ENCODE results near the gene PRX. TPM values are rescaled to one million over a fixed set of nuclear protein-coding genes. Genes with fewer than 3 reads are reported as not detected.
"Not testable (repeated sequence)": the region's sequence is repeated elsewhere in the genome, so short reads cannot be mapped to it uniquely, and the experiment has no call there.

Gene PRX
- total RNA-seq, 1 donor from 2014 or later: 1.3 TPM

DNA sequence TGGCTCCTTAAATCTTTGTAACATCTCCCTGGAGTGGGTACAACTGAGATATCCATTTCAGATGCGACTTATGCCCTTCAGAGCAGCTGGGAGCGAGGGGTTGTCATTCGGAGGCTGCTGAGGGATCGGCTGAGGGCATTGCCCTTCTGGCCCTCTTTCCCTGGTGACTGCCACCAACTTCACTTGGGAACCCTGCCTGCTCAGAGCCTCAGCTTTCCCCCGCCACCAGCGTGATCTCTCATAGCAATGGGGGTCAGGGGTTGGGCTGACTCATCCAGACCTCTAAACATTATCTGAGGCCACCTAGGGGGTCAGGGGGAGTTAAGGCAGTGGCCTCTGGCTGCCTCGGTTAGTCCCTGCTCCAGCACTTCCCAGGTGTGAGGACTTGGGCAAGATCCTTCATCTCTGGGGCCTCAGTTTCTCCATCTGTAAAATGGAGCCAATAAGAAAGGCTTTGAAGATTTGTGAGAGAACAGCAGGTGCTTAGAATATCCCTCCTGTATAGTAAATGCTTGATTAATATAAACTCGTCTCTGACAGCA, 1.1 kb downstream of the PRX start:
- TF ChIP-seq, protein P1, sequence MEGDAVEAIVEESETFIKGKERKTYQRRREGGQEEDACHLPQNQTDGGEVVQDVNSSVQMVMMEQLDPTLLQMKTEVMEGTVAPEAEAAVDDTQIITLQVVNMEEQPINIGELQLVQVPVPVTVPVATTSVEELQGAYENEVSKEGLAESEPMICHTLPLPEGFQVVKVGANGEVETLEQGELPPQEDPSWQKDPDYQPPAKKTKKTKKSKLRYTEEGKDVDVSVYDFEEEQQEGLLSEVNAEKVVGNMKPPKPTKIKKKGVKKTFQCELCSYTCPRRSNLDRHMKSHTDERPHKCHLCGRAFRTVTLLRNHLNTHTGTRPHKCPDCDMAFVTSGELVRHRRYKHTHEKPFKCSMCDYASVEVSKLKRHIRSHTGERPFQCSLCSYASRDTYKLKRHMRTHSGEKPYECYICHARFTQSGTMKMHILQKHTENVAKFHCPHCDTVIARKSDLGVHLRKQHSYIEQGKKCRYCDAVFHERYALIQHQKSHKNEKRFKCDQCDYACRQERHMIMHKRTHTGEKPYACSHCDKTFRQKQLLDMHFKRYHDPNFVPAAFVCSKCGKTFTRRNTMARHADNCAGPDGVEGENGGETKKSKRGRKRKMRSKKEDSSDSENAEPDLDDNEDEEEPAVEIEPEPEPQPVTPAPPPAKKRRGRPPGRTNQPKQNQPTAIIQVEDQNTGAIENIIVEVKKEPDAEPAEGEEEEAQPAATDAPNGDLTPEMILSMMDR (conservative IDR thresholded peaks at IDR 0.05; ENCODE audit: low read depth, low read length): no peak
- no peak overlapping the region for H3K4me3 ChIP-seq (ENCODE audit: low read depth, low read length)
- DNase-seq (ENCODE audit: low read depth): no peak

DNA sequence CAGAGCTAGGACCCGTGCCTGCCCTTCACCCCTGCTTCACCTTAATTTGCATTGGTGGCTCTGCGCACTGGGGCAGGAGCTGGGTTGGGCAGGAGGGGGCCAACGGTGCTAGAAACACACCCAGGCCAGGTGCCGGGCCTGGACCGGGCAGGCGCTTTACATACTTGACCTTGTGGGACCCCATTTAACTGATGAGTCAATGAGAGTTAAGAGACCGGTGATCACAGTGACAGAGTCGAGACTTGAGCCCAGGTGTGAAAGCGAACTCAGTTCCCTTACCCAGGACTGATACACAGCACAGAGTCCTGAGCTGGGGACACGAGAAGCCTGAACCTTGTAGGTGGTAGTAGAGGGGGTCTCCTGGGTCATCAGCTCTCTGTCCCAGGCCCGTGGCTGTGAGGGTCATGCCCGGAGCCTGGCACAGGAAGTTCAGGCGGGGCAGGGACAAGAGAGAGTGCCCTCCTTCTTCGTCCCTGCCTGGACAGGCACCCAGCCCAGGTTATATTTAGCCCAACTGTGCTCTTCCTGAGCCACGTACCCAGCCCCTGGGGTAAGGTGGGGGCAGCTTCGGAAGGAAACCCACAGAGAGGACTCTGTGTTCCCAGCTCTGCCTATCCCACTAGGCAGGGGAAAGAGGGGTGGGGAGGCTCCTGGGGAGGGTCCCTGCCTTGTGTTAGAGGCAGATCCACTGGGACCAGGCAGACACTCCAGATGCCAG, 1.9 kb downstream of the PRX start:
- TF ChIP-seq, protein P1 (conservative IDR thresholded peaks at IDR 0.05; ENCODE audit: low read depth, low read length): no peak
- DNase-seq (ENCODE audit: low read depth): no peak
- H3K4me3 ChIP-seq (ENCODE audit: low read depth, low read length): no peak overlapping the region

DNA sequence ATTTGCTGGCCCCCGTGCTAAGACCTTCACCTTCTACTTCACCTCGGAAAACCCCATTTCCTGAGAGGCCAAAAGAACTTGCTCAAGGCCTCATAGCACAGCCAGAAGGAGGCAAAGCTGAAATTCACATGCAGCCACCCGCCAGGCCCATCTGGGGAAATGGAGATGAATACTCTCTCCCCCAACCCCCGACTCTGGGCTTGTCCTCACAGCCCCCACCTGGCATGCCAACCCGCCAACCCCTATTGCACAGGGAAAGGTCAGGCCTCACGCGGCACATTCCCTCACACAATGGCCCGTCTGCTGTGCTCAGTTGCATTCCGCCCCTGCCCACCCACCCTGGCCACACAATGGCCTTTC, 3.2 kb downstream of the PRX start:
- TF ChIP-seq, protein P1 (conservative IDR thresholded peaks at IDR 0.05; ENCODE audit: low read depth, low read length): no peak
- no peak for DNase-seq (ENCODE audit: low read depth)
- H3K4me3 ChIP-seq (ENCODE audit: low read depth, low read length): no peak overlapping the region

DNA sequence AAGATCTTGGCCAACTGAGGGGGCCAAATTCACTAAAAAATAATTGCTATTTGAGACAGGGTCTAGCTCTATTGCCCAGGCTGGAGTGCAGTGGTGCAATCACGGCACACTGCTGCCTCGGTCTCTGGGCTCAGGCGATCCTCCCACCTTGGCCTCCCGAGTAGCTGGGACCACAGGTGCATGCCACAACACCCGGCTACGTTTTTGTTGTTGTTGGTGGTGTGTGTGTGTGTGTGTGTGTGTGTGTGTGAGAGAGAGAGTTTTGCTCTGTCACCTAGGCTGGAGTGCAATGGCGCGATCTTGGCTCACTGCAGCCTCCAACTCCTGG, 4.6 kb downstream of the PRX start:
- DNase-seq (ENCODE audit: low read depth); H3K4me3 ChIP-seq (ENCODE audit: low read depth, low read length): not testable (repeated sequence)

DNA sequence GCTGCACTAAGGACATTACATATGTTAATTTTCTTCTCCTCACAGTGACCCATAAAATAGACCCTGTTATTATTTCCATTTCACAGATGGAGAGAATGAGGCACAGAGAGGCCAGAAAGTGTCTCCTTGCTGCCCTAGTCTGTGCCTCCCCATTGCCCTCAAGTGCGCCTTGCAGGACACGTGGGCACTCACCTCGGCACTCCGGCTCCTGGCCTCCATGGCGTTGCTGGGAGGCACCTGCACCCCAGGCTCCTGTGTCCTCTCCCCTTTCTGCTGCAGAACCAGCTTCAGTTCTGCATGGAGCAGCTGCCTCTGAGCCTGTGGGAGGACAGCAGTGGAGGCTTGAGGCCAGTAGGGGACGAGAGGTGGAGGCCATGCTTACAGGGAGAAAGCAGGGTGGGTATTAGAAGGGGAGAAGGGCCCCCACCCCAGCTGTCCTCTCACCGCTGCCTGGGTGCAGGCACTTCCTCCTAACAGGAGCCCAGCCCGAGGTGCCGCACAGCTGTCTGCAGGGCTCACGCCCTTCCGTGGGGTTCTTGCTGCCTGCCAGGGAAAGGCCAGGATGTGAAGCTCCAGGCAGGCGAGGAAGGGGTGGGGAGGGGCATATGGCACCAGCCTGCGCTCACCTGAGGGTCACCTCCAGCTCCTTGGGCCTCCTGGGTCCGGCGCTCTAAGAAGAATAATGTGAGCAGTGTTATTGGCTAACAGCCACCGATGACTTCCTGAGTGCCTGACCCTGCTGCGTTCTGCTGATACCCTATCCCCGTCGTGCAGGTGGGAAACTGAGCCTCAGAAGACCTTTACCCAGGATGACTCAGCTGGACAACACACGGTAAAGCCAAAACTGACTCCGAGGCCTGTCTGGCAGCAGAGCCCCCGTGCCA, 5.2 kb downstream of the PRX start:
- DNase-seq (ENCODE audit: low read depth): no peak
- TF ChIP-seq, protein P1 (conservative IDR thresholded peaks at IDR 0.05; ENCODE audit: low read depth, low read length): no peak
- no peak overlapping the region for H3K4me3 ChIP-seq (ENCODE audit: low read depth, low read length)

DNA sequence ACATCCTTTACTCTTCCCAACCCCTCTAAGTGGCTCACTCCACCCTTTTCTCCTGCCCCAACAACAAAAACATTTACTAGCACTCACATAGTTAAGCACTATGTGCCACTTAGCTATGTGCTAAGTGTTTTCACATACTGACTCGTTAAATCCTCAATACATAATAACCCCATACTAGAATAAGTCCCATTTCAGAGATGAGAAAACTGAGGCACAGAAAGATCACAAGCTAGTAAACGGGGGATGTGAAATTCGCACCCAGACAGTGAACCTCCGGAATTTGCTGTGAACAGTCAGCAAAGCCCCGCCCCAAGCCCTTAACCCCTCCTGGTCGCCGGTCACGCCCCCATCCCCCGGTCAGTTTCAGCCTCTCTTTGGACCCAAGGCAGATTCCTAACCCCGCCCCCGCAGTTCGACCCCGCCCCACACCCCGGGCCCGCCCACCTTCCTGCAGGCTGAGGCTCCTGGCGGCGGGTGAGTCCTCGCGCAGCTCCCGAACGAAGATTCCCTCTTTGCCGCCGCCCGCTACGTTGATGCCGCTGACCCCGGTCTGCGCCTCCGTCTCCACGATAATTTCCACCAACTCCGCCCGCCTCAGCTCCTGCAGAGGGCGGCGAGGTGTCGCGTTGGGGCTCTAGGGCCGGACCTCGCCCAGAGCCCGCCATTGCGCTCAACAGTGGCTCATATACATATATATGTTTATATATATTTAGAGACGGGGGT, 9.8 kb downstream of the PRX start:
- TF ChIP-seq, protein P1 (conservative IDR thresholded peaks at IDR 0.05; ENCODE audit: low read depth, low read length): no peak
- peak overlapping the region; percentile 62 for H3K4me3 ChIP-seq (ENCODE audit: low read depth, low read length)
- DNase-seq (ENCODE audit: low read depth): no peak

DNA sequence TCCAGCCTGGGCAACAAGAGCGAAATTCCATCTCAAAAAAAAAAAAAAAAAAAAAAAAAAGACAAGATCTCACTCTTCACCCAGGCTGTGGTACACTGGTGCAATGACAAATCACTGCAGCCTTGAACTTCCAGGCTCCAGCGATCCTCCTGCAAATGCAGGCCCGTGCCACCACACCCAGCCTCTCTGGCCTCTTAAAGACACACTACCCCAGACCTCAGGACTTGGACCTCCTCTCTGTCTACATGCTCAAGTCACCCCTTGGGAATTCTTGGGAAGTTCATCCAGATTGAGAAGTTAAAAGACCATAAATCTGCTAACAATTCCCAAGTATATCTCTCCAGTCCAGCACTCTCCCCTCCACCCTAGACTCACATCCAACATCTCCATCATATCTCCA, 12.6 kb downstream of the PRX start:
- no peak overlapping the region for H3K4me3 ChIP-seq (ENCODE audit: low read depth, low read length)
- TF ChIP-seq, protein P1 (conservative IDR thresholded peaks at IDR 0.05; ENCODE audit: low read depth, low read length): no peak
- no peak for DNase-seq (ENCODE audit: low read depth)
